ENCODE results near the gene CHD9NB. TPM values are rescaled to one million over a fixed set of nuclear protein-coding genes. Genes with fewer than 3 reads are reported as not detected.

The CHD9NB gene
- total RNA-seq, 4 donors from 2014 or later, result 0.13 to 0.72 TPM; not detected in 2

DNA sequence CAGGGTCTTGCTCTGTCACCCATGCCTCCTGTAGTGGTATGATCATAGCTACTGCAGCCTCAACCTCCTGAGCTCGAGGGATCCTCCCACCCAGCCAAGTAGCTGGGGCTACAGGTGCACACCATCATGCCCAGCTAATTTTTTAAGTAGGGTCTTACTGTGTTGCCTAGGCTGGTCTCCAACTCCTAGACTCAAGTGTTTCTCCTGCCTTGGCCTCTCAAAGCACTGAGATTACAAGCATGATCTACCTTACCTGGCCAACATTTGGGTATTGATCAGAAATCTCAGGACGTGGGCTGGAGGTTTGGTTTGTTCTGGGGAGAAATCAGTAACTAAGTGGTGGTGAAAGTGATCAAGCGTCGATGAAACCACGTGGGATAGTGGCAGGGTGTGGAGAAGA is 6.2 kb upstream of the CHD9NB start:
- Histone ChIP-seq H3K4me3 (no peak overlapping the region), H3K36me3 (no peaks in the 10 kb centered on the region), H3K4me1 (peaks cover 44 to 52% of the 10 kb centered on the region in 2 donors), H3K27me3 (no peaks in the 10 kb centered on the region), H3K9me3 (no peaks in the 10 kb centered on the region), H3K27ac (peak overlapping the region in 3 of 4 donors; percentile 60 to 94 (median 90))
- ATAC-seq (no peak), DNase-seq (no peak)
- in situ Hi-C loops (cut with MboI; ENCODE audit: low sequenced_read_pairs in 4 of 4), result loop anchor here (5.0 to 25.0 kb wide), 5 partner anchors 96 to 148 kb away; no protein-coding TSS in a partner anchor
- no peak for TF ChIP-seq POLR2A (IDR thresholded peaks at IDR 0.05)
- TF ChIP-seq, protein P1, sequence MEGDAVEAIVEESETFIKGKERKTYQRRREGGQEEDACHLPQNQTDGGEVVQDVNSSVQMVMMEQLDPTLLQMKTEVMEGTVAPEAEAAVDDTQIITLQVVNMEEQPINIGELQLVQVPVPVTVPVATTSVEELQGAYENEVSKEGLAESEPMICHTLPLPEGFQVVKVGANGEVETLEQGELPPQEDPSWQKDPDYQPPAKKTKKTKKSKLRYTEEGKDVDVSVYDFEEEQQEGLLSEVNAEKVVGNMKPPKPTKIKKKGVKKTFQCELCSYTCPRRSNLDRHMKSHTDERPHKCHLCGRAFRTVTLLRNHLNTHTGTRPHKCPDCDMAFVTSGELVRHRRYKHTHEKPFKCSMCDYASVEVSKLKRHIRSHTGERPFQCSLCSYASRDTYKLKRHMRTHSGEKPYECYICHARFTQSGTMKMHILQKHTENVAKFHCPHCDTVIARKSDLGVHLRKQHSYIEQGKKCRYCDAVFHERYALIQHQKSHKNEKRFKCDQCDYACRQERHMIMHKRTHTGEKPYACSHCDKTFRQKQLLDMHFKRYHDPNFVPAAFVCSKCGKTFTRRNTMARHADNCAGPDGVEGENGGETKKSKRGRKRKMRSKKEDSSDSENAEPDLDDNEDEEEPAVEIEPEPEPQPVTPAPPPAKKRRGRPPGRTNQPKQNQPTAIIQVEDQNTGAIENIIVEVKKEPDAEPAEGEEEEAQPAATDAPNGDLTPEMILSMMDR (IDR thresholded peaks at IDR 0.05 in 4 of 5, conservative IDR thresholded peaks at IDR 0.05 in 1 of 5), result no peak
- intact Hi-C loops (cut with DNase I; ENCODE audit: low total_unique reads), result loop anchor here (5.0 to 10.0 kb wide), 3 partner anchors 223 to 446 kb away; partner anchors contain the start of genes AKTIP and RBL2

DNA sequence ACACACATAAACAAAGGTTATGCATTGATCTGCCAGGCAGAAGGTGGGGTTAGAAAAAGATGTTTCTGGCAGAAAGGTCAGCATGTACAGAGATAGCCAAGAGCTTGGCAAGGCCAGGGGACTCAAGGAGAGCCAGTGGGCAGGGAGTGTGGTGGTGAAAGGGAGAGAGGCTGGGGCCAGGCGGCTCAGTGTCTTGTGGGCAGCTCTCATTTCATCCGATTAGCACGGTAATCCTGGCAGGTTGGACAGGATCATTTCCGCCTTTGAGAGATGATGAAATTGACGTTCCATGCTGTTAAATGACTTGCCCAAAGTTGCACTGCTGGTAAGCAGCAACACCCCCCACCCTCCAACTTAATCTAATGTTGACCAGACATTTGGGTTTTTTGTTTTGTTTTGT is 5.7 kb upstream of the CHD9NB start:
- intact Hi-C loops (cut with DNase I; ENCODE audit: low total_unique reads), result loop anchor here (5.0 to 10.0 kb wide), 3 partner anchors 224 to 446 kb away; partner anchors contain the start of genes AKTIP and RBL2
- H3K27ac ChIP-seq, result peak overlapping the region; percentile 1 to 94 (median 75)
- DNase-seq (peak; percentile 38 to 71), ATAC-seq (peak; percentile 17 to 32)
- peaks cover 41 to 52% of the 10 kb centered on the region in 2 donors for H3K4me1 ChIP-seq
- no peaks in the 10 kb centered on the region for H3K9me3 ChIP-seq
- H3K4me3 ChIP-seq, result no peak overlapping the region
- no peaks in the 10 kb centered on the region for H3K36me3 ChIP-seq
- H3K27me3 ChIP-seq, result no peaks in the 10 kb centered on the region
- TF ChIP-seq, protein P1 (IDR thresholded peaks at IDR 0.05 in 4 of 5, conservative IDR thresholded peaks at IDR 0.05 in 1 of 5), result no peak
- no peak for TF ChIP-seq POLR2A (IDR thresholded peaks at IDR 0.05)
- in situ Hi-C loops (cut with MboI; ENCODE audit: low sequenced_read_pairs in 4 of 4), result loop anchor here (5.0 to 25.0 kb wide), 5 partner anchors 96 to 149 kb away; no protein-coding TSS in a partner anchor

DNA sequence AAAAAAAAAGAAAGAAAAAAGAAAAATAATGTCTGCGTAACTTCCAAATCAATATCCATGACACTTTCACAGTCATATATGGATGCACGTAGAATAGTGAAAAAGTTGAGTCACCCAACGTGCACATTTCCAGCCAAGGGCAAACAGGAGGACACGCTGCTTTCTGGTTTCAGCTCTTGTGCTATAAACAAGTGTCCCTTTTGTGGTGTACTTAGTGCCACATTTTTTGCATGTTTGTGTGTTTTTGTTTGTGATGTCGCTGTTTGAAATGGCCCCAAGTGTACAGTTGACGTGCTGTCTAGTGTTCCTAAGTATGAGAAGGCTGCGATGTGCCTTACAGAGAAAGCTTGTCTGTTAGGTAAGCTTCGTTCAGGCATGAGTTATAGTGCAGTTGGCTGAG is 5.0 kb upstream of the CHD9NB start:
- DNase-seq, result no peak
- H3K27me3 ChIP-seq, result no peaks in the 10 kb centered on the region
- H3K27ac ChIP-seq, result peak overlapping the region; percentile 1 to 94 (median 75)
- no peak for TF ChIP-seq POLR2A (IDR thresholded peaks at IDR 0.05)
- TF ChIP-seq, protein P1 (IDR thresholded peaks at IDR 0.05 in 4 of 5, conservative IDR thresholded peaks at IDR 0.05 in 1 of 5), result no peak
- no peak overlapping the region for H3K4me3 ChIP-seq
- in situ Hi-C loops (cut with MboI; ENCODE audit: low sequenced_read_pairs in 4 of 4) (loop anchor here (5.0 to 25.0 kb wide), 5 partner anchors 97 to 150 kb away; no protein-coding TSS in a partner anchor), intact Hi-C loops (cut with DNase I; ENCODE audit: low total_unique reads) (loop anchor here (5.0 to 10.0 kb wide), 3 partner anchors 225 to 447 kb away; partner anchors contain the start of genes AKTIP and RBL2)
- H3K36me3 ChIP-seq, result no peaks in the 10 kb centered on the region
- no peaks in the 10 kb centered on the region for H3K9me3 ChIP-seq
- H3K4me1 ChIP-seq, result peaks cover 40 to 51% of the 10 kb centered on the region in 2 donors
- ATAC-seq, result no peak

DNA sequence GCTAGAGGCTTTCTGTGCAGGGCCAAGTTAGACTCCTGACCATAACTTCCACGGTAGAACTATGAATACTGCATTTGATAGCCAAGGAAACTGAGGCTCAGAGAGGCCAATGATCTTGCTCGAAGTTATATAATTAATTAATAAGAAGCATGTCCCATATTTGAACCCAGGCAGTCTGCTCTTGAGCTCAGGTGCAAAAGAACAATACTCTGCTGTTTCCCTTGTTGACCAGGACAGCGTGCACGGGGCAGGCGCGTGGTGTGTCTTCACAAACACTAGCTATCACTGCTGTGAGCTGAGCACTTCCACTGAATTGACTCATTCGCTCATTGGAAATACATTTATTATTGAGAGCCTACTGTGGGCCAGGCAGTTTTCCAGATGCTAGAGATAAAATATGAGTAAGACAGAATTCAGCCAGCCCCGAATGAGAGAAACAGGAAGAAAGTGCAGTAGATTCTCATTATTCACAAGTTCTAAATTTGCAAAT is 3.7 kb upstream of the CHD9NB start:
- no peaks in the 10 kb centered on the region for H3K9me3 ChIP-seq
- H3K27me3 ChIP-seq, result no peaks in the 10 kb centered on the region
- TF ChIP-seq POLR2A (IDR thresholded peaks at IDR 0.05), result no peak
- TF ChIP-seq, protein P1 (IDR thresholded peaks at IDR 0.05 in 4 of 5, conservative IDR thresholded peaks at IDR 0.05 in 1 of 5), result no peak
- in situ Hi-C loops (cut with MboI; ENCODE audit: low sequenced_read_pairs in 4 of 4), result loop anchor here (5.0 to 25.0 kb wide), 5 partner anchors 98 to 151 kb away; no protein-coding TSS in a partner anchor
- H3K36me3 ChIP-seq, result no peaks in the 10 kb centered on the region
- intact Hi-C loops (cut with DNase I; ENCODE audit: low total_unique reads), result loop anchor here (5.0 to 10.0 kb wide), 3 partner anchors 226 to 448 kb away; partner anchors contain the start of genes AKTIP and RBL2
- H3K27ac ChIP-seq, result peak overlapping the region; percentile 89 to 94 (median 92)
- peaks cover 28 to 39% of the 10 kb centered on the region in 2 donors for H3K4me1 ChIP-seq
- peak overlapping the region in 2 of 4 donors; percentile 80 to 83 for H3K4me3 ChIP-seq
- ATAC-seq (no peak), DNase-seq (no peak)
